Measurements from ENCODE around the gene KRT82.

The KRT82 gene

GRCh38 chr12:52427083-52427482 is 20.9 kb upstream of the KRT82 start:
- no peaks in the 10 kb centered on the region for H3K9me3 Mint-ChIP-seq
- no peak overlapping the region for H3K27ac Mint-ChIP-seq
- H3K4me1 Mint-ChIP-seq (ENCODE audit: low read depth) = no peaks in the 10 kb centered on the region
- H3K27me3 Mint-ChIP-seq (ENCODE audit: low read depth) = peaks cover 7% of the 10 kb centered on the region
- no peaks in the 10 kb centered on the region for H3K36me3 Mint-ChIP-seq (ENCODE audit: low read depth)
- no peak overlapping the region for H3K4me3 Mint-ChIP-seq
- no peak for DNase-seq (ENCODE audit: low spot score)

GRCh38 chr12:52426034-52426433 is 19.9 kb upstream of the KRT82 start:
- Mint-ChIP-seq H3K4me3 (no peak overlapping the region), H3K9me3 (no peaks in the 10 kb centered on the region), H3K27ac (no peak overlapping the region)

GRCh38 chr12:52425466-52425865 is 19.3 kb upstream of the KRT82 start:
- H3K4me1 Mint-ChIP-seq (ENCODE audit: low read depth) = no peaks in the 10 kb centered on the region
- H3K4me3 Mint-ChIP-seq = no peak overlapping the region
- no peaks in the 10 kb centered on the region for H3K9me3 Mint-ChIP-seq
- no peak overlapping the region for H3K27ac Mint-ChIP-seq
- no peaks in the 10 kb centered on the region for H3K36me3 Mint-ChIP-seq (ENCODE audit: low read depth)
- peaks cover 7% of the 10 kb centered on the region for H3K27me3 Mint-ChIP-seq (ENCODE audit: low read depth)
- DNase-seq (ENCODE audit: low spot score) = no peak

More at GRCh38 chr12:52426034-52426433, 19.9 kb upstream of the KRT82 start:
- DNase-seq (ENCODE audit: low spot score) = no peak
- H3K27me3 Mint-ChIP-seq (ENCODE audit: low read depth) = peaks cover 7% of the 10 kb centered on the region
- no peaks in the 10 kb centered on the region for H3K36me3 Mint-ChIP-seq (ENCODE audit: low read depth)
- H3K4me1 Mint-ChIP-seq (ENCODE audit: low read depth) = no peaks in the 10 kb centered on the region

GRCh38 chr12:52423661-52424500 is 17.7 kb upstream of the KRT82 start:
- Mint-ChIP-seq H3K27ac (no peak overlapping the region), H3K27me3 (ENCODE audit: low read depth) (peaks cover 5% of the 10 kb centered on the region), H3K4me3 (no peak overlapping the region), H3K4me1 (ENCODE audit: low read depth) (no peaks in the 10 kb centered on the region), H3K36me3 (ENCODE audit: low read depth) (no peaks in the 10 kb centered on the region), H3K9me3 (no peaks in the 10 kb centered on the region)
- no peak for DNase-seq (ENCODE audit: low spot score)

- H3K9me3 Mint-ChIP-seq = no peaks in the 10 kb centered on the region
- H3K27me3 Mint-ChIP-seq (ENCODE audit: low read depth) = no peaks in the 10 kb centered on the region
- no peak overlapping the region for H3K27ac Mint-ChIP-seq
- H3K36me3 Mint-ChIP-seq (ENCODE audit: low read depth) = no peaks in the 10 kb centered on the region
- DNase-seq (ENCODE audit: low spot score) = no peak
- H3K4me3 Mint-ChIP-seq = no peak overlapping the region
- H3K4me1 Mint-ChIP-seq (ENCODE audit: low read depth) = no peaks in the 10 kb centered on the region
Measured at GRCh38 chr12:52423035-52423434, 16.9 kb upstream of the KRT82 start.

GRCh38 chr12:52419656-52420055 is 13.5 kb upstream of the KRT82 start:
- no peak overlapping the region for H3K27ac Mint-ChIP-seq
- no peaks in the 10 kb centered on the region for H3K9me3 Mint-ChIP-seq
- DNase-seq (ENCODE audit: low spot score) = no peak
- H3K4me3 Mint-ChIP-seq = no peak overlapping the region
- H3K27me3 Mint-ChIP-seq (ENCODE audit: low read depth) = no peaks in the 10 kb centered on the region
- no peaks in the 10 kb centered on the region for H3K36me3 Mint-ChIP-seq (ENCODE audit: low read depth)
- H3K4me1 Mint-ChIP-seq (ENCODE audit: low read depth) = no peaks in the 10 kb centered on the region

- Mint-ChIP-seq H3K27me3 (ENCODE audit: low read depth) (peaks cover 3% of the 10 kb centered on the region), H3K36me3 (ENCODE audit: low read depth) (no peaks in the 10 kb centered on the region), H3K4me1 (ENCODE audit: low read depth) (no peaks in the 10 kb centered on the region), H3K9me3 (no peaks in the 10 kb centered on the region), H3K4me3 (no peak overlapping the region), H3K27ac (no peak overlapping the region)
- DNase-seq (ENCODE audit: low spot score) = no peak
Measured at GRCh38 chr12:52418576-52419110, 12.5 kb upstream of the KRT82 start.

- no peak overlapping the region for H3K27ac Mint-ChIP-seq
Measured at GRCh38 chr12:52417740-52418139, 11.6 kb upstream of the KRT82 start.

GRCh38 chr12:52416795-52417194 is 10.7 kb upstream of the KRT82 start:
- Mint-ChIP-seq H3K9me3 (no peaks in the 10 kb centered on the region), H3K36me3 (ENCODE audit: low read depth) (no peaks in the 10 kb centered on the region), H3K4me3 (no peak overlapping the region), H3K27me3 (ENCODE audit: low read depth) (peaks cover 3% of the 10 kb centered on the region), H3K4me1 (ENCODE audit: low read depth) (no peaks in the 10 kb centered on the region), H3K27ac (no peak overlapping the region)
- DNase-seq (ENCODE audit: low spot score) = no peak

More at GRCh38 chr12:52417740-52418139, 11.6 kb upstream of the KRT82 start:
- Mint-ChIP-seq H3K36me3 (ENCODE audit: low read depth) (no peaks in the 10 kb centered on the region), H3K4me1 (ENCODE audit: low read depth) (no peaks in the 10 kb centered on the region), H3K9me3 (no peaks in the 10 kb centered on the region), H3K4me3 (no peak overlapping the region), H3K27me3 (ENCODE audit: low read depth) (peaks cover 3% of the 10 kb centered on the region)
- no peak for DNase-seq (ENCODE audit: low spot score)

- no peak for DNase-seq (ENCODE audit: low spot score)
- Mint-ChIP-seq H3K9me3 (no peaks in the 10 kb centered on the region), H3K36me3 (ENCODE audit: low read depth) (no peaks in the 10 kb centered on the region), H3K4me3 (no peak overlapping the region), H3K27me3 (ENCODE audit: low read depth) (peaks cover 3% of the 10 kb centered on the region), H3K27ac (no peak overlapping the region), H3K4me1 (ENCODE audit: low read depth) (no peaks in the 10 kb centered on the region)
Measured at GRCh38 chr12:52415870-52416750, 10.0 kb upstream of the KRT82 start.

- Mint-ChIP-seq H3K36me3 (ENCODE audit: low read depth) (no peaks in the 10 kb centered on the region), H3K4me1 (ENCODE audit: low read depth) (no peaks in the 10 kb centered on the region), H3K4me3 (no peak overlapping the region), H3K27ac (no peak overlapping the region), H3K9me3 (no peaks in the 10 kb centered on the region), H3K27me3 (ENCODE audit: low read depth) (peaks cover 3% of the 10 kb centered on the region)
- no peak for DNase-seq (ENCODE audit: low spot score)
Measured at GRCh38 chr12:52414936-52415335, 8.8 kb upstream of the KRT82 start.

GRCh38 chr12:52413782-52414345 is 7.7 kb upstream of the KRT82 start:
- no peak for DNase-seq (ENCODE audit: low spot score)

GRCh38 chr12:52413202-52413601 is 7.1 kb upstream of the KRT82 start:
- DNase-seq (ENCODE audit: low spot score) = no peak
- Mint-ChIP-seq H3K4me1 (ENCODE audit: low read depth) (no peaks in the 10 kb centered on the region), H3K27me3 (ENCODE audit: low read depth) (peaks cover 3% of the 10 kb centered on the region), H3K4me3 (no peak overlapping the region), H3K27ac (no peak overlapping the region), H3K36me3 (ENCODE audit: low read depth) (no peaks in the 10 kb centered on the region), H3K9me3 (no peaks in the 10 kb centered on the region)

More at GRCh38 chr12:52413782-52414345, 7.7 kb upstream of the KRT82 start:
- H3K4me1 Mint-ChIP-seq (ENCODE audit: low read depth) = no peaks in the 10 kb centered on the region
- H3K27ac Mint-ChIP-seq = no peak overlapping the region
- no peaks in the 10 kb centered on the region for H3K36me3 Mint-ChIP-seq (ENCODE audit: low read depth)
- H3K9me3 Mint-ChIP-seq = no peaks in the 10 kb centered on the region
- no peak overlapping the region for H3K4me3 Mint-ChIP-seq
- H3K27me3 Mint-ChIP-seq (ENCODE audit: low read depth) = peaks cover 3% of the 10 kb centered on the region

GRCh38 chr12:52411815-52412214 is 5.7 kb upstream of the KRT82 start:
- Mint-ChIP-seq H3K36me3 (ENCODE audit: low read depth) (no peaks in the 10 kb centered on the region), H3K4me1 (ENCODE audit: low read depth) (no peaks in the 10 kb centered on the region), H3K27me3 (ENCODE audit: low read depth) (peaks cover 3% of the 10 kb centered on the region), H3K4me3 (no peak overlapping the region), H3K27ac (no peak overlapping the region), H3K9me3 (no peaks in the 10 kb centered on the region)
- DNase-seq (ENCODE audit: low spot score) = no peak
